GM10248 (cell line): ENCODE results near the gene SMYD3.
"Not testable (repeated sequence)": the region's sequence is repeated elsewhere in the genome, so short reads cannot be mapped to it uniquely, and the experiment has no call there.

Experiments
- CTCF ChIA-PET: fragments of 300-600 bp; sonication (Branson Sonifier 250); formaldehyde crosslinking; extraction: SDS; loops from one replicate; lab custom pipeline; 2021; ENCODE audit warnings: antibody characterized with exemption; lab: Yijun Ruan, JAX
- POLR2A ChIA-PET: fragments of 350-650 bp; sonication (Branson Sonifier 250); formaldehyde crosslinking; extraction: SDS; loops from one replicate; lab custom pipeline; 2020; ENCODE audit warnings: antibody characterized with exemption; lab: Yijun Ruan, JAX
- DNase-seq: peaks from one replicate; pipeline ENCODE4 v3.0.0; 2012; ENCODE audit errors: extremely low spot score
- CTCF ChIP-seq: IDR thresholded peaks from 2 replicates; pipeline ENCODE4 v1.5.1; 2012; ENCODE audit warnings: mild to moderate bottlenecking, low read depth; ENCODE audit errors: extremely low read depth, missing control alignments, control extremely low read depth

SMYD3 gene

GRCh38 chr1:245751116-245751515, 756.0 kb downstream of the SMYD3 start:
- ChIA-PET POLR2A (no interaction called here), CTCF (interaction anchor here (1.0 kb wide), 1 partner anchor 10 kb away, joined by 3 read pairs; no protein-coding TSS in a partner anchor)
- no peak for DNase-seq
- no peak for TF ChIP-seq CTCF

- ChIA-PET POLR2A (no interaction called here), CTCF (no interaction called here)
- no peak for DNase-seq
- no peak for TF ChIP-seq CTCF
These were observed 756.8 kb downstream of the SMYD3 start for GRCh38 chr1:245750261-245750660.

- TF ChIP-seq CTCF: no peak
- ChIA-PET CTCF (no interaction called here), POLR2A (no interaction called here)
- DNase-seq: no peak
These were observed 758.0 kb downstream of the SMYD3 start for GRCh38 chr1:245749053-245749452.

GRCh38 chr1:245748646-245749045, 758.4 kb downstream of the SMYD3 start:
- CTCF ChIA-PET: no interaction called here
- no peak for DNase-seq
- no peak for TF ChIP-seq CTCF
- POLR2A ChIA-PET: no interaction called here

- ChIA-PET CTCF (no interaction called here), POLR2A (no interaction called here)
- TF ChIP-seq CTCF: no peak
- DNase-seq: no peak
These were observed 758.8 kb downstream of the SMYD3 start for GRCh38 chr1:245748240-245748639.

- CTCF ChIA-PET: no interaction called here
- no peak for TF ChIP-seq CTCF
- POLR2A ChIA-PET: no interaction called here
- no peak for DNase-seq
These were observed 764.2 kb downstream of the SMYD3 start for GRCh38 chr1:245742896-245743295.

GRCh38 chr1:245740336-245740735, 766.7 kb downstream of the SMYD3 start:
- CTCF ChIA-PET: interaction anchor here (1.0 kb wide), 1 partner anchor 11 kb away, joined by 3 read pairs; no protein-coding TSS in a partner anchor
- POLR2A ChIA-PET: not testable (repeated sequence)

More at GRCh38 chr1:245740336-245740735, 766.7 kb downstream of the SMYD3 start:
- DNase-seq: not testable (repeated sequence)
